ENCODE data around the gene GABRA6.

DNA sequence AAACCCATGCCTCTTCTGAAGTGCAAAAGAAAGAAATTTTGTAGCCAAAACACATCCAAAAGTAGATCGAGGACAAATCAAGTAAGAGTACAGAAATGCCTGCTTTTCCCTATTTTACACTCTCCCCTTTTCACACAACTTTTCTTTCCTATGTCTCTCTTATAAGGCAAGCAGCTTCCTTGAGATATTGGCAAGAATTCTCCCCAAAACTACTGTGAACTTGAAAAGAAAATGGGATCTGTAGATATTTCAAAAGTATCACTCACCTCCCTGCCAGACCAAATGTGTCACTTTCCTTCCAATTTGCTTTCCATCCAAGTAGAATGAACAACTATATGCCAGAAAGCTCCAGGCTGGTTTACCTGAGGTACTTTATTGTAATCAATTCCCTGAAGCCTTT, 47.9 kb upstream of the GABRA6 start:
- TF ChIP-seq CTCF (IDR thresholded peaks at IDR 0.05; ENCODE audit: low read depth, low read length) (no peak), EZH2phosphoT487 (IDR thresholded peaks at IDR 0.05; ENCODE audit: low read depth) (no peak)
